Ishikawa (cell line): ENCODE measurements around the gene NR6A1.

ENCODE experiments used
- CEBPB ChIP-seq: IDR thresholded peaks from 2 replicates; pipeline ENCODE4 v1.6.1; 2012
- CREB1 ChIP-seq: IDR thresholded peaks from 2 replicates; pipeline ENCODE4 v1.6.1; 2012; ENCODE audit warnings: low read depth
- EGR1 ChIP-seq: IDR thresholded peaks from 2 replicates; pipeline ENCODE4 v1.6.1; 2012
- EP300 ChIP-seq: IDR thresholded peaks from 2 replicates; pipeline ENCODE4 v1.6.1; 2012; ENCODE audit warnings: borderline replicate concordance
- FOXM1 ChIP-seq: IDR thresholded peaks from 2 replicates; pipeline ENCODE4 v1.6.1; 2012; ENCODE audit warnings: low read depth, borderline replicate concordance
- NFIC ChIP-seq: IDR thresholded peaks from 2 replicates; pipeline ENCODE4 v1.6.1; 2012
- RAD21 ChIP-seq: IDR thresholded peaks from 2 replicates; pipeline ENCODE4 v1.6.1; 2012; ENCODE audit warnings: low read depth
- REST ChIP-seq: IDR thresholded peaks from 2 replicates; pipeline ENCODE4 v1.6.1; 2012; ENCODE audit warnings: low read depth, mild to moderate bottlenecking
- TAF1 ChIP-seq: IDR thresholded peaks from 2 replicates; pipeline ENCODE4 v1.6.1; 2012; ENCODE audit warnings: low read depth, mild to moderate bottlenecking
- TCF12 ChIP-seq: IDR thresholded peaks from 2 replicates; pipeline ENCODE4 v1.6.1; 2012; ENCODE audit warnings: low read depth
- TEAD4 ChIP-seq: IDR thresholded peaks from 2 replicates; pipeline ENCODE4 v1.6.1; 2012
- YY1 ChIP-seq: IDR thresholded peaks from 2 replicates; pipeline ENCODE4 v1.6.1; 2012; ENCODE audit warnings: low read depth
- ZBTB7A ChIP-seq: IDR thresholded peaks from 2 replicates; pipeline ENCODE4 v1.6.1; 2012; ENCODE audit warnings: low read depth
- TF ChIP-seq, protein P1 (sequence below): IDR thresholded peaks from 2 replicates; pipeline ENCODE4 v1.6.1; 2012
- TF ChIP-seq, protein P2 (sequence below): IDR thresholded peaks from 2 replicates; pipeline ENCODE4 v1.6.1; 2012

The NR6A1 gene

DNA sequence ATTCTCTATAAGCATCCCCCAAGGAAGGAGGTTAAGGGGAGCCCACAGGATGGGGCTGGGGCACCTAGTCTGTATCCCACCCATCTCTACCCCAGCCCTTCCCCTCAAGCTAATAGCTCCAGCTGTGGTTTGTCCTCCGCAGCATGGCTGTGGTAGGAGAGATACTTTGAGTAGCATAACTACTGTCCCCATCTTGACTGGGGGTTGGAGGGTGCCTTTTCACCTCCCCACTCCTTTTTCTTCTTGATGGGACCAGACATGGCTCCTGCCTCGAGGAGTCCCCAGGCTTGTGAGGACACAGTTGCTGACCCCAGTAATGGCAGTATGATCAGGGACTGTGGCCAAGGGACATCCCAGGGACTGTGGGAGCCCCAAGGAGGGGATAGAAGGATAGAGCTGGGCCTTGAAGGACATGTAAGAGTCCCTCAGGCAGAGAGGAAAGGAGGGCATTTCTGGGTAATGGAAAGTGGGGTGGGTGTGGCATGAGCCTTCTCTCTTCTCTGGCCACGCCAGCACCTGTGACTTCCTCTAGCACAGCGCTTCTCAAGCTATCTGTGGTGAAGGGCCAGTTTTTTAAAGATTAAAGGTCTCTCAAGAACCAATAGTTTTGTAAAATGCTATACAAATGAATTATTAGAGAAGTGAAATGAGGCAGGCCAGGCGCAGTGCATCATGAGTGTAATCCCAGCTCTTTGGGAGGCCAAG lies 19.8 kb upstream of the NR6A1 start:
- TF ChIP-seq CREB1, result no peak
- TF ChIP-seq CEBPB, result no peak

DNA sequence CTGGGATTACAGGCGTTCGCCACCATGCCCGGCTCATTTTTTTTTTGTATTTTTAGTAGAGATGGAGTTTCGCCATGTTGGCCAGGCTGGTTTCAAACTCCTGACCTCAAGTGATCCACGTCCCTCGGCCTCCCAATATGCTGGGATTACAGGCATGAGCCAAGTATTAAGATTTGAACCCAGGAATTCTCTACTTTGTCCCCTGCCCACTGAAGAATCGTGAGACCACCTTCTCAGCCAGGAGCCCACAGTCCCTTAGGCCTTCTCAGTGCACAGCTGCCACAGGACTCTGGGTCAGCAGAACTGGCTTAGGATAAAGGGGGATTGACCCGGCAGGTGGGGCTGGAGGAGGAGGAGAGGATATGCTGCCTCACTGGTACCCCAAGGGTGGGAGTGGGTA lies 19.2 kb upstream of the NR6A1 start:
- TF ChIP-seq CREB1 (no peak), YY1 (no peak), TAF1 (no peak), TEAD4 (no peak), CEBPB (no peak), TCF12 (no peak), ZBTB7A (no peak), EP300 (no peak), EGR1 (no peak), REST (no peak), NFIC (no peak), RAD21 (no peak), FOXM1 (no peak)
- TF ChIP-seq, protein P1, sequence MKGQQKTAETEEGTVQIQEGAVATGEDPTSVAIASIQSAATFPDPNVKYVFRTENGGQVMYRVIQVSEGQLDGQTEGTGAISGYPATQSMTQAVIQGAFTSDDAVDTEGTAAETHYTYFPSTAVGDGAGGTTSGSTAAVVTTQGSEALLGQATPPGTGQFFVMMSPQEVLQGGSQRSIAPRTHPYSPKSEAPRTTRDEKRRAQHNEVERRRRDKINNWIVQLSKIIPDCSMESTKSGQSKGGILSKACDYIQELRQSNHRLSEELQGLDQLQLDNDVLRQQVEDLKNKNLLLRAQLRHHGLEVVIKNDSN, result no peak
- TF ChIP-seq, protein P2, sequence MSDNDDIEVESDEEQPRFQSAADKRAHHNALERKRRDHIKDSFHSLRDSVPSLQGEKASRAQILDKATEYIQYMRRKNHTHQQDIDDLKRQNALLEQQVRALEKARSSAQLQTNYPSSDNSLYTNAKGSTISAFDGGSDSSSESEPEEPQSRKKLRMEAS, result no peak

GRCh38 chr9:124789531-124789930 lies 18.4 kb upstream of the NR6A1 start:
- TF ChIP-seq TCF12 (no peak), YY1 (no peak), CREB1 (no peak), NFIC (no peak), CEBPB (no peak), ZBTB7A (no peak), FOXM1 (no peak), TEAD4 (no peak), TAF1 (no peak), RAD21 (no peak), EGR1 (no peak), EP300 (no peak), REST (no peak)
- TF ChIP-seq, protein P2, result no peak
- TF ChIP-seq, protein P1, result no peak

GRCh38 chr9:124788542-124789217 lies 17.6 kb upstream of the NR6A1 start:
- TF ChIP-seq, protein P2, result no peak
- no peak for TF ChIP-seq TCF12
- TF ChIP-seq YY1, result no peak
- no peak for TF ChIP-seq EP300
- no peak for TF ChIP-seq NFIC
- no peak for TF ChIP-seq ZBTB7A
- no peak for TF ChIP-seq TEAD4

DNA sequence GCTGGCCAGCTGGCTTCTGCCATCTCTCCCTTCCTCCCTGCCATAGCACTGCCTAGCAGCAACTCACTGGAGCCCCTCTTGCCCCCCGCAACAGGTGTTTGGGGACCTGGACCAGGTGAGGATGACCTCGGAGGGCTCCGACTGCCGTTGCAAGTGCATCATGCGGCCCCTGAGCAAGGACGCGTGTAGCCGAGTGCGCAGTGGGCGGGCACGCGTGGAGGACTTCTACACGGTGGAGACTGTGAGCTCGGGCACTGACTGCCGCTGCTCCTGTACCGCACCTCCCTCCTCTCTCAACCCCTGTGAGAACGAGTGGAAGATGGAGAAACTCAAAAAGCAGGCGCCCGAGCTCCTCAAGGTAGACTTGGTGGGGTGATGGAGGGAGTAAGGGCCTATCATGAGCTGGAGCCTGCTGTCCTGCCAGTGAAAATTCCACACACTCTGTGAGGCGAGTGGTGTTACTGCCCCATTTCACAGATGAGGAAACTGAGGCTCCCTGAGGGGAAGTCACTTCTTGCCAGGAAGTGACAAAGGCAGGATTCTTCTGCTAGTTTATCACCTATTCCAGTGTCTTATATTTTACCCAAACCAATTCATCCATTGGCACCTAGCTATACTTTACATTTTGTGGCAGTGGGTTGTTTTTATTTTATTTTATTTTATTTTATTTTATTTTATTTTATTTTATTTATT lies 15.9 kb upstream of the NR6A1 start:
- TF ChIP-seq YY1 (no peak), REST (no peak), RAD21 (no peak), CEBPB (no peak), TCF12 (no peak)
- TF ChIP-seq, protein P2, result no peak
- TF ChIP-seq, protein P1, result no peak
